Hematopoietic multipotent progenitor cell treated with erythropoietin and hydrocortisone succinate and interleukin-3 and kit ligand, for 4 days (in vitro differentiated cells): ENCODE data around the gene SERGEF.
A peak's percentile ranks its signal among the peaks of the same experiment; 100 is the strongest.
"Not testable (repeated sequence)": the region's sequence is repeated elsewhere in the genome, so short reads cannot be mapped to it uniquely, and the experiment has no call there.

ENCODE experiments used
- DNase-seq: peaks from one replicate; pipeline ENCODE4 v3.0.0-alpha.2; 2015

The SERGEF gene

DNA sequence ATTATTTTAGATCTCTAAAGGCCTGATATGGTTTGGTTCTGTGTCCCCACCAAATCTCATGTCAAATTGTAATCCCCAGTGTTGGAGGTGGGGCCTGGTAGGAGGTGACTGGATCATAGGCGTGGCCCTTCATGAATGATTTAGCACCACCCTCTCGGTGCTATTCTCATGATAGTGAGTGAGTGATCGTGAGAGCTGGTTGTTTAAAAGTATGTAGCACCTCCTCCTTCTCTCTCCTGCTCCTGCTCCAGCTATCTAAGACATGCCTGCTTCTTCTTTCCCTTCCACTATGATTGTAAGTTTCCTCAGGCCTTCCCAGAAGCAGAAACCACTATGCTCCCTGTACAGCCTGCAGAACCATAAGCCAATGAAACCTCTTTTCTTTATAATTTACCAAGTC is 114.1 kb downstream of the SERGEF start:
- peak; percentile 44 for DNase-seq

- no peak for DNase-seq
These were observed 114.8 kb downstream of the SERGEF start for GRCh38 chr11:17898071-17898470.

GRCh38 chr11:17897495-17897894 is 115.4 kb downstream of the SERGEF start:
- DNase-seq: no peak

DNA sequence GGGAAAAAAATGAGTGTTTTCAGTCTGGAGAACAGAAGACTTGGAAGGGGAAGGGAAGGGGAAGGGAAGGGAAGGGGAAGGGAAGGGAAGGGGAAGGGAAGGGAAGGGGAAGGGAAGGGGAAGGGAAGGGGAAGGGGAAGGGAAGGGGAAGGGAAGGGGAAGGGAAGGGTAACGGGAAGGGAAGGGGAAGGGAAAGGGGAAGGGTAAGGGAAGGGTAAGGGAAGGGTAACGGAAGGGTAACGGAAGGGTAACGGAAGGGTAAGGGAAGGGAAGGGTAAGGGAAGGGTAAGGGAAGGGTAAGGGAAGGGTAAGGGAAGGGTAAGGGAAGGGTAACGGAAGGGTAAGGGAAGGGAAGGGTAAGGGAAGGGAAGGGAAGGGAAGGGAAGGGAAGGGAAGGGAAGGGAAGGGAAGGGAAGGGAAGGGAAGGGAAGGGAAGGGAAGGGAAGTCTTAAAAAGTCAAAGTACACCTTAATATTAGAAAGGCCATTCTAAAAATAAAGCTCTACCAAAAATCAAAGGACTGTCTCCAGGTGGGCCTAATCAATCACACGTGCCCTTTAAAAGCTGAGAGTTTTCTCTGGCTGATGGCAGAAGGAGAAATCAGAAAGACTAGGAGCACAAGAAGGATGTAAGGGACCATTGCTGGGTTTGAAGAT is 116.2 kb downstream of the SERGEF start:
- DNase-seq: not testable (repeated sequence)

DNA sequence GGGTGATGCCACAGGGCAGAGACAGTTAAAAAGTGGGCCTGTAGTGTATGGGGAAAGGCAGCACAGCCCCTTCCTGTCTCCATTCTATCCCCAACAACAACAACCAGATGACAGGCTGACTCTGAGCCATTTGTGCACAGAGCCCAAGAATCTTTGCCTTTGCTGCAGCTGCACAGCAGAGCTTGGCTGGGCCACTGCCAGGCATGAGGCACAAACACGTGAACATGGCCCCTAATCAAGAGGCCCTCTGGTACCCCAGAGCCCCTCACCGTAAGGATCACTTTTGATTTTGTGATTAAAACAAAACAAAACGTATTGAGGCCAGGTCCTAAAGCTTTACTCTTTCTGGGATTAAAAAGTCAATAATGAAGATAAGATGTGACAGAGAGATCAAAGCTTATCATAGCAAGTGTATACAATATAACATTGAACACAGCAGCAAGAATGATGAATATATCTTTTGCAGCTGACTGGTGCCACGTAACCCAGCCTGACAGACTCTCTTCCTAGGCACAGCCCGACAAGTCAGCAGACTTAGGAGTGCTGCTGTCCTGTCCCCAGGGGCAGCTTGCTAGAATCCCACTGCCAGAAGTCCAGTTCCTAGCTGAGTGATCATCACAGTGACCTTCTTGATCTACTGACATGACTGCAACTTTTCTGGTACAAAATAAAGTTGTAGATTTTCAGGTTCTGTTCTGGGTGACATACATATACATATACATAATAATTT is 117.8 kb downstream of the SERGEF start:
- no peak for DNase-seq

- no peak for DNase-seq
These were observed 120.4 kb downstream of the SERGEF start for GRCh38 chr11:17892409-17892808.

DNA sequence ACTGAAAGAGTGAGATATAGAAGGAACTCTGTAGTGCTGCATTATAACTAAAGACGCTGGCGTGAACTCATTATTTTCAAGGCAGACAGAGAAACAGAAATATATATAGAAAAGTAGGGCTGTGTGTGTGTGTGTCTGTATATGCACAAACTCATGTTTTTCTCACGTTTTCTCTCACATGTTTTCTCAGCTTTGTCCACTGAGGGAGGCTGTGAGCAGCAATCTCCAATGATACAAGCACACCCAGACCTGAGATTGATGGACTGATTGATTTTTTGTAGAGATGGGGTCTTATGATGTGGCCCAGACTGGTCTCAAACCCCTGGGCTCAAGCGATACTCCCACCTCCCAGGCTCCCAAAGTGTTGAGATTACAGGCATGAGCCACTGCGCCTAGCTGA is 122.5 kb downstream of the SERGEF start:
- DNase-seq: peak; percentile 12

GRCh38 chr11:17887779-17888178 is 125.1 kb downstream of the SERGEF start:
- no peak for DNase-seq

- DNase-seq: no peak
These were observed 128.9 kb downstream of the SERGEF start for GRCh38 chr11:17883946-17884345.

DNA sequence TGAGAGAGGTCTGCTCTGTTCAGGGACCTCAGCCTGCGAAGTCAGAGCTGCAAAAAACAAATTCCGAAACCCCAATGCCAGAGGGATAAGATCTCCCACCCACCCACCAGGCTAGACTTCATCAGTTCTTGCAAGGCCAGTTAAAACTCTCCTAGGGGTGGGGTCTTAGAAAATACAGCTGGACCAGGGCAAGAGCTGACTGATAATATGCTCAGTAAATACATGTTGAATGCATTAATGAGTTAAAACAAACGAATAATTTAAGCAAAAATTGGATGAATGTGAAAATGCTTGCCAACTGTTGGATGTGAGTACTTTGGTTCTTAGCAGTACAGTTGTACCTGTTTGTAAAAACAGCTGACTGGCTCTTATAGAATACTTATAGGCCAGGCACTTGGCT is 129.8 kb downstream of the SERGEF start:
- DNase-seq: no peak

DNA sequence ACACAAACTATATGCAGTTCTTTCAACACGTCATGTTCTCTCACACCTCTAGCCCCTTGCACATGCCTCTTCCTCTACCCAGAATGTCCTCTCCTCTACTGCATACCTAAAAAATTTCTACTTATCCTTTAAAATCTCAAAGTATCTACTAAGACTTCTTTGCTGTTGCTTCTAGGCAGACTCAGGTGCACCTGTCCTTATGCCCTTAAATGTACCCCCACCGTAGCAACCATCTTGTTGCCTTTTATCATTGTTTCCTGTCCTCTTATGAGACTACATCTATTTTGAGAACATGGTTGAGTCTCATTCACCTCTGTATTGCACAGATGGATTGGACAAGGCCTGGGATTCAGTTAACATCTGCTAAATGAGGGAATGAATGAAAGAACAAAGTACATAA is 134.1 kb downstream of the SERGEF start:
- no peak for DNase-seq

- no peak for DNase-seq
These were observed 135.0 kb downstream of the SERGEF start for GRCh38 chr11:17877886-17878285.

- DNase-seq: no peak
These were observed 136.0 kb downstream of the SERGEF start for GRCh38 chr11:17876827-17877226.

DNA sequence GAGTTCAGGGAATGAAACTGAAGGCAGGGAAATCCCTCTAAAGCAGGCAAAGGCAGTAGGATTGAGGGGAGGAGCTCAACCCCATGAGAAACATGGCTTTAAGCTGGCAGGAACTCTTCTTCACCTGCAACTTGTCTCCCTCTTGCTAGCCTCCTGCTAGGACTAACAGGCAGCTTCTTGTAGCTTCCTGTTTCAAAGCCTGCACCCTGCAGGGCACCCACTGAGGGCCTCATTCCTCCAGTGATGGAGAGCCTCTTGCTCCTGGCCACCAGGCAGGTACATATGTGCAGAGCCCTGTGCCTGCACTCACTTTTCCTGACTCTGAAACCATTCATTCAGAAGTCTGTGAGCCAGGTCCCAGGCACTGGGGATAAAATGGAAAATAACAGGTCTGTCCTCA is 137.0 kb downstream of the SERGEF start:
- DNase-seq: no peak

DNA sequence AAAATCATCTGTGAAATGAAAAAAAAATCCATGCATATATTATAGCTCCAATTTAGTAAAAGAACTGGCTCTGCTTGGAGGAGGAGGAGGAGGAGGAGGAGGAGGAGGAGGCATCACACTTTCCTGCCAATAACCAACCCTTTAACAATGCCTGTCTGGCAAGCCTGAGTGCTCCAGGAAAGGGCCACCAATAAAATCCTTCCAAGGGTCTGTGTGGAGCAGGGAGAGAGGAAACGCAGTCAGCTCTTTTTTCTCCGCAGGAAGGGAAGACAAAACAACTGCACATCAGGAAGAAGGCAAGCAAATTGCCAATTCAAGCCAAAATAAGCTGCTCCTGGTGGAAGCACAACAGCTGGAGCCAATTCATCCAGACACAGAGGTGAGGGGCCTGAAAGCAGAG is 139.3 kb downstream of the SERGEF start:
- no peak for DNase-seq

- DNase-seq: not testable (repeated sequence)
These were observed 144.4 kb downstream of the SERGEF start for GRCh38 chr11:17868398-17868797.

DNA sequence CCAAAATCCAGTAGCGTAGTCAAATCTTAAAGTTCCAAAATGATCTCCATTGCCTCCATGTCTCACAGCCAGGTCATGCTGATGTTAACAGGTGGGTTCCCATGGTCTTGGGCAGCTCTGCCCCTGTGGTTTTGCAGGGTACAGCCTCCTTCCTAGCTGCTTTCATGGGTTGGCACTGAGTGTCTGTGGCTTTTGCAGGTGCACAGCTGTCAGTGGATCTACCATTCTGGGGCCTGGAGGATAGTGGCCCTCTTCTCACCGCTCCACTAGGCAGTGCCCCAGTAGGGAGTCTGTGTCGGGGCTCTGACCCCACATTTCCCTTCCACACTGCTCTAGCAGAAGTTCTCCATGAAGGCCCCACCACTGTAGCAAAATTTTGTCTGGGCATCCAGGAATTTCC is 145.5 kb downstream of the SERGEF start:
- no peak for DNase-seq

DNA sequence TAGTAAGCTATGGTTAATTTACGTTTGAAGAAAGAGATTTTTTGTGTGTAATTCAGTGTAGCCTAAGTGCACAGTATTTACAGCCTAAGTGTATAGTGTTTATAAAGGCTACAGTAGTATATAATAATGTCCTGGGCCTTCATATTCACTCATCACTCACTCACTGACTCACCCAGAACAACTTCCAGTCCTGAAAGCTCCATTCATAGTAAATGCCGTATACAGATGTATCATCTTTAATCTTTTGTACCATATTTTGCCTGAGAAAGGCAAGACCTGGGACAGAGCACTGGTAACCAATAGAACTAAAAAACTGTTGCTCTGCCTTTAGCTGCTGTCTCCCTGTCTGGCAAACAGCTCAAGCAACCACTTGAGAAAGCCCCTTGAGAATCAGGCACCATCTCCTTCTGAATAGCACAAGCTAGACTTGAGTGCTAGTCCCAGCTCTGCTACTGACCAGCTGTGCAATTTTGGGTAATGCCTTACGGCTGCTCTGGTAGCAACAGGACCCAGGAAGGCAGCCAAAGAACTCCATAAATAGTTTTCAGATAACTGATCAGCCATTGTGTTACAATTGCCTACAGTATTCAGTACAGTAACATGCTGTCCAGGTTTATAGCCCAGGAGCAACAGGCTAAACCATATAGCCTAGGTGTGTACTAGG is 146.9 kb downstream of the SERGEF start:
- DNase-seq: no peak

DNA sequence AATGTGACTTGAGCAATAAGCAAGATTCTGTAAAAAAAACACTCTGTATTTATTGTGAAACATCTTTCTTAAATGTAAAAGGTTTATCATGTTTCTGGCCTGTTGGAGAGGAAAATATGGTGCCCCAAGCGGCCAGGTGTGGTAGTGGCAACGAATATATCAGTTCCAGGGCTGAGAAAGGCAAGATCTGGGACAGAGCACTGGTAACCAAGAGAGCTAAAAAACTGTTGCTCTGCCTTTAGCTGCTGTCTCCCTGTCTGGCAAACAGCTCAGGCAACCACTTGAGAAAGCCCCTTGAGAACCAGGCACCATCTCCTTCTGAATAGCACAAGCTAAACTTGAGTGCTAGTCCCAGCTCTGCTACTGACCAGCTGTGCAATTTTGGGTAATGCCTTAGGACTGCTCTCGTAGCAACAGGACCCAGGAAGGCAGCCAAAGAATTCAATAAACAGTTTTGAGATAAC is 148.3 kb downstream of the SERGEF start:
- no peak for DNase-seq

DNA sequence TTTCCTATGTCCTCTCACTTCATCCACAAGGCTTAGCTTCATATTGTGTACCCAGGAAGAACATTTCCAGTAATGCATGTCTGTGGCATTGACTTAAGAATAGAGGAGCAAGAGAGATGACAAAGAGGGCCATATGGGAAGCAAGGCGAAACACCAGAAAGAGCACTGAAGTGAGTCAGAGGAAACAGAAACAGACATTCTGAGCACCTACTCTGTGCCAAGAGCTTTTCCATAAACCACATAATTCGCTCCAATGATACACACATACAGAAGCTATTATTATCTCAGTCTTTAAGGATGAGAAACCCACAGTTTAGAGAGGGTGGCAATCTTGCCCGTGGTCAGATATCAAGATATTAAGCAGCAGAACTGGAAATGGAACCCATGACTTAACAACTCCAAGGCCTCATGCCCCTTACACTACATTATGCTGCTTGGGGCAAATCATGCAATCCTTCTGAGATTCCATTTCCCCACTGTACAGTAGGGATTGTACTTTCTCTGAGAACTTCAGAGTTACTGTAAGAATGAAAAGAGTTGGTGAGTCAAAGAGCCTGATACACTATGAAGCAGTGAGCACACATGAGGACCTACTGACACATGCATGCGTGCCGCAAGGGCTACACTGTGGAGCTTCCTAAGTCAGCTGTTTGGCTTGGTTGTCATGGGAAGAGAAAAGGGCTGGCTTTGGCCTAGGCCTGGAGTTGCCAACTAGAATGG is 151.7 kb downstream of the SERGEF start:
- no peak for DNase-seq

- DNase-seq: no peak
These were observed 153.3 kb downstream of the SERGEF start for GRCh38 chr11:17859552-17859951.

GRCh38 chr11:17855531-17856290 is 157.1 kb downstream of the SERGEF start:
- DNase-seq: peak; percentile 71

GRCh38 chr11:17853280-17853679 is 159.6 kb downstream of the SERGEF start:
- DNase-seq: no peak
